HEK293 (cell line): Measurements from ENCODE around the gene SCN8A.

Experiments used
- CTCF ChIP-seq: fragments of 450-650 bp; formaldehyde crosslinking; IDR thresholded peaks from 2 replicates; pipeline ENCODE4 v1.5.1; 2016; ENCODE audit warnings: missing biosample characterization, missing genetic modification characterization
- GLIS1 ChIP-seq: fragments of 450-650 bp; formaldehyde crosslinking; IDR thresholded peaks from 2 replicates; pipeline ENCODE4 v1.5.1; 2016; ENCODE audit warnings: missing biosample characterization, missing genetic modification characterization
- TRIM28 ChIP-seq: IDR thresholded peaks from 2 replicates; pipeline ENCODE4 v1.6.1; 2011; ENCODE audit warnings: low read length, control low read depth, borderline replicate concordance
- ZBTB7A ChIP-seq: fragments of 450-650 bp; formaldehyde crosslinking; IDR thresholded peaks from 2 replicates; pipeline ENCODE4 v1.5.1; 2016; ENCODE audit warnings: low read depth, missing biosample characterization, missing genetic modification characterization
- ZNF221 ChIP-seq: fragments of 450-650 bp; formaldehyde crosslinking; IDR thresholded peaks from 2 replicates; pipeline ENCODE4 v1.5.1; 2017; ENCODE audit warnings: missing biosample characterization, missing genetic modification characterization, borderline replicate concordance
- ZNF510 ChIP-seq: fragments of 450-650 bp; formaldehyde crosslinking; IDR thresholded peaks from 2 replicates; pipeline ENCODE4 v1.5.1; 2018; ENCODE audit warnings: mild to moderate bottlenecking, missing genetic modification characterization, missing biosample characterization; ENCODE audit not compliant: insufficient replicate concordance
- TF ChIP-seq, protein P1 (sequence below): fragments of 450-650 bp; formaldehyde crosslinking; IDR thresholded peaks from 2 replicates; pipeline ENCODE4 v1.5.1; 2016; ENCODE audit warnings: missing biosample characterization, missing genetic modification characterization, low read depth
- TF ChIP-seq, protein P2 (sequence below): fragments of 450-650 bp; formaldehyde crosslinking; IDR thresholded peaks from 2 replicates; pipeline ENCODE4 v1.5.1; 2016; ENCODE audit warnings: missing biosample characterization, missing genetic modification characterization
- TF ChIP-seq, protein P3 (sequence below): fragments of 450-650 bp; formaldehyde crosslinking; IDR thresholded peaks from 2 replicates; pipeline ENCODE4 v1.5.1; 2016; ENCODE audit warnings: missing biosample characterization, missing genetic modification characterization
- TF ChIP-seq, protein P4 (sequence below): fragments of 450-650 bp; formaldehyde crosslinking; IDR thresholded peaks from 2 replicates; pipeline ENCODE4 v1.5.1; 2016; ENCODE audit warnings: missing biosample characterization, missing genetic modification characterization

GRCh38 chr12:51631591-51631990 is 40.6 kb downstream of the SCN8A start:
- TF ChIP-seq CTCF (tag by site-specific recombination) (no peak), ZNF510 (tag by site-specific recombination) (no peak), GLIS1 (tag by site-specific recombination) (no peak), ZBTB7A (tag by site-specific recombination) (no peak), ZNF221 (tag by site-specific recombination) (no peak), TRIM28 (no peak)
- TF ChIP-seq, protein P1, sequence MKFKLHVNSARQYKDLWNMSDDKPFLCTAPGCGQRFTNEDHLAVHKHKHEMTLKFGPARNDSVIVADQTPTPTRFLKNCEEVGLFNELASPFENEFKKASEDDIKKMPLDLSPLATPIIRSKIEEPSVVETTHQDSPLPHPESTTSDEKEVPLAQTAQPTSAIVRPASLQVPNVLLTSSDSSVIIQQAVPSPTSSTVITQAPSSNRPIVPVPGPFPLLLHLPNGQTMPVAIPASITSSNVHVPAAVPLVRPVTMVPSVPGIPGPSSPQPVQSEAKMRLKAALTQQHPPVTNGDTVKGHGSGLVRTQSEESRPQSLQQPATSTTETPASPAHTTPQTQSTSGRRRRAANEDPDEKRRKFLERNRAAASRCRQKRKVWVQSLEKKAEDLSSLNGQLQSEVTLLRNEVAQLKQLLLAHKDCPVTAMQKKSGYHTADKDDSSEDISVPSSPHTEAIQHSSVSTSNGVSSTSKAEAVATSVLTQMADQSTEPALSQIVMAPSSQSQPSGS (tag by site-specific recombination): no peak
- TF ChIP-seq, protein P2, sequence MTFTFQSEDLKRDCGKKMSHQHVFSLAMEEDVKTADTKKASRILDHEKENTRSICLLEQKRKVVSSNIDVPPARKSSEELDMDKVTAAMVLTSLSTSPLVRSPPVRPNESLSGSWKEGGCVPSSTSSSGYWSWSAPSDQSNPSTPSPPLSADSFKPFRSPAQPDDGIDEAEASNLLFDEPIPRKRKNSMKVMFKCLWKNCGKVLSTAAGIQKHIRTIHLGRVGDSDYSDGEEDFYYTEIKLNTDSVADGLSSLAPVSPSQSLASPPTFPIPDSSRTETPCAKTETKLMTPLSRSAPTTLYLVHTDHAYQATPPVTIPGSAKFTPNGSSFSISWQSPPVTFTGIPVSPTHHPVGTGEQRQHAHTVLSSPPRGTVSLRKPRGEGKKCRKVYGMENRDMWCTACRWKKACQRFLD: no peak
- TF ChIP-seq, protein P3, sequence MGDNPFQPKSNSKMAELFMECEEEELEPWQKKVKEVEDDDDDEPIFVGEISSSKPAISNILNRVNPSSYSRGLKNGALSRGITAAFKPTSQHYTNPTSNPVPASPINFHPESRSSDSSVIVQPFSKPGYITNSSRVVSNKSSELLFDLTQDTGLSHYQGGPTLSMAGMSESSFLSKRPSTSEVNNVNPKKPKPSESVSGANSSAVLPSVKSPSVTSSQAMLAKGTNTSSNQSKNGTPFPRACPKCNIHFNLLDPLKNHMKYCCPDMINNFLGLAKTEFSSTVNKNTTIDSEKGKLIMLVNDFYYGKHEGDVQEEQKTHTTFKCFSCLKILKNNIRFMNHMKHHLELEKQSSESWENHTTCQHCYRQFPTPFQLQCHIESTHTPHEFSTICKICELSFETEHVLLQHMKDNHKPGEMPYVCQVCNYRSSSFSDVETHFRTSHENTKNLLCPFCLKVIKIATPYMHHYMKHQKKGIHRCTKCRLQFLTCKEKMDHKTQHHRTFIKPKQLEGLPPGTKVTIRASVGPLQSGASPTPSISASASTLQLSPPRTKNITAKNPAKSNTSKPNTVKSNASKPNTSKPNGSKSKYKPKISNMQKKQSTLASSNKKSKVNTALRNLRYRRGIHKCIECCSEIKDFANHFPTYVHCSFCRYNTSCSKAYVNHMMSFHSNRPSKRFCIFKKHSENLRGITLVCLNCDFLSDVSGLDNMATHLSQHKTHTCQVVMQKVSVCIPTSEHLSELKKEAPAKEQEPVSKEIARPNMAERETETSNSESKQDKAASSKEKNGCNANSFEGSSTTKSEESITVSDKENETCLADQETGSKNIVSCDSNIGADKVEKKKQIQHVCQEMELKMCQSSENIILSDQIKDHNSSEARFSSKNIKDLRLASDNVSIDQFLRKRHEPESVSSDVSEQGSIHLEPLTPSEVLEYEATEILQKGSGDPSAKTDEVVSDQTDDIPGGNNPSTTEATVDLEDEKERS (tag by site-specific recombination): no peak
- TF ChIP-seq, protein P4, sequence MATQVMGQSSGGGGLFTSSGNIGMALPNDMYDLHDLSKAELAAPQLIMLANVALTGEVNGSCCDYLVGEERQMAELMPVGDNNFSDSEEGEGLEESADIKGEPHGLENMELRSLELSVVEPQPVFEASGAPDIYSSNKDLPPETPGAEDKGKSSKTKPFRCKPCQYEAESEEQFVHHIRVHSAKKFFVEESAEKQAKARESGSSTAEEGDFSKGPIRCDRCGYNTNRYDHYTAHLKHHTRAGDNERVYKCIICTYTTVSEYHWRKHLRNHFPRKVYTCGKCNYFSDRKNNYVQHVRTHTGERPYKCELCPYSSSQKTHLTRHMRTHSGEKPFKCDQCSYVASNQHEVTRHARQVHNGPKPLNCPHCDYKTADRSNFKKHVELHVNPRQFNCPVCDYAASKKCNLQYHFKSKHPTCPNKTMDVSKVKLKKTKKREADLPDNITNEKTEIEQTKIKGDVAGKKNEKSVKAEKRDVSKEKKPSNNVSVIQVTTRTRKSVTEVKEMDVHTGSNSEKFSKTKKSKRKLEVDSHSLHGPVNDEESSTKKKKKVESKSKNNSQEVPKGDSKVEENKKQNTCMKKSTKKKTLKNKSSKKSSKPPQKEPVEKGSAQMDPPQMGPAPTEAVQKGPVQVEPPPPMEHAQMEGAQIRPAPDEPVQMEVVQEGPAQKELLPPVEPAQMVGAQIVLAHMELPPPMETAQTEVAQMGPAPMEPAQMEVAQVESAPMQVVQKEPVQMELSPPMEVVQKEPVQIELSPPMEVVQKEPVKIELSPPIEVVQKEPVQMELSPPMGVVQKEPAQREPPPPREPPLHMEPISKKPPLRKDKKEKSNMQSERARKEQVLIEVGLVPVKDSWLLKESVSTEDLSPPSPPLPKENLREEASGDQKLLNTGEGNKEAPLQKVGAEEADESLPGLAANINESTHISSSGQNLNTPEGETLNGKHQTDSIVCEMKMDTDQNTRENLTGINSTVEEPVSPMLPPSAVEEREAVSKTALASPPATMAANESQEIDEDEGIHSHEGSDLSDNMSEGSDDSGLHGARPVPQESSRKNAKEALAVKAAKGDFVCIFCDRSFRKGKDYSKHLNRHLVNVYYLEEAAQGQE: no peak
